ENCODE results near the gene ZNF391. TPM values are rescaled to one million over a fixed set of nuclear protein-coding genes. Genes with fewer than 3 reads are reported as not detected.

ZNF391 gene
- total RNA-seq, 1 experiment from 2014 or later = 1.5 TPM

GRCh38 chr6:27428502-27428901, 39.9 kb downstream of the ZNF391 start:
- Histone ChIP-seq H4K20me1 (ENCODE audit: insufficient read depth, low read depth, low read length) (no peaks in the 10 kb centered on the region), H2AFZ (ENCODE audit: low read length) (no peak overlapping the region), H3K79me2 (ENCODE audit: low read length) (no peaks in the 10 kb centered on the region), H3K9ac (ENCODE audit: low read length) (no peak overlapping the region), H3K27ac (ENCODE audit: low read length) (no peak overlapping the region), H3K27me3 (ENCODE audit: low read length) (0 out of 2 replicates have a peak, but pooled peaks cover 2% of the 10 kb centered on the region), H3K9me3 (ENCODE audit: low read length) (no peaks in the 10 kb centered on the region), H3K36me3 (ENCODE audit: insufficient read depth, low read length) (no peaks in the 10 kb centered on the region), H3K4me2 (ENCODE audit: low read depth, low read length, poor library complexity, severe bottlenecking) (no peak overlapping the region), H3K9me2 (replicated peaks; ENCODE audit: insufficient read depth, low read length) (no peaks in the 10 kb centered on the region), H3K4me1 (ENCODE audit: low read length) (no peaks in the 10 kb centered on the region), H3K4me3 (ENCODE audit: low read length) (no peak overlapping the region)
- DNase-seq = no peak

GRCh38 chr6:27428966-27429365, 40.4 kb downstream of the ZNF391 start:
- H3K9me3 ChIP-seq (ENCODE audit: low read length) = no peaks in the 10 kb centered on the region
- H3K9me2 ChIP-seq (replicated peaks; ENCODE audit: insufficient read depth, low read length) = no peaks in the 10 kb centered on the region
- H3K4me1 ChIP-seq (ENCODE audit: low read length) = no peaks in the 10 kb centered on the region
- no peaks in the 10 kb centered on the region for H3K36me3 ChIP-seq (ENCODE audit: insufficient read depth, low read length)
- H3K9ac ChIP-seq (ENCODE audit: low read length) = no peak overlapping the region
- no peaks in the 10 kb centered on the region for H4K20me1 ChIP-seq (ENCODE audit: insufficient read depth, low read depth, low read length)
- no peaks in the 10 kb centered on the region for H3K79me2 ChIP-seq (ENCODE audit: low read length)
- no peak overlapping the region for H2AFZ ChIP-seq (ENCODE audit: low read length)
- no peak overlapping the region for H3K4me2 ChIP-seq (ENCODE audit: low read depth, low read length, poor library complexity, severe bottlenecking)
- 0 out of 2 replicates have a peak, but pooled peaks cover 2% of the 10 kb centered on the region for H3K27me3 ChIP-seq (ENCODE audit: low read length)
- H3K27ac ChIP-seq (ENCODE audit: low read length) = no peak overlapping the region
- no peak overlapping the region for H3K4me3 ChIP-seq (ENCODE audit: low read length)
- no peak for DNase-seq

- H3K9ac ChIP-seq (ENCODE audit: low read length) = no peak overlapping the region
- no peak for DNase-seq
- no peaks in the 10 kb centered on the region for H3K36me3 ChIP-seq (ENCODE audit: insufficient read depth, low read length)
- no peaks in the 10 kb centered on the region for H4K20me1 ChIP-seq (ENCODE audit: insufficient read depth, low read depth, low read length)
- H3K27ac ChIP-seq (ENCODE audit: low read length) = no peak overlapping the region
- no peak overlapping the region for H3K4me2 ChIP-seq (ENCODE audit: low read depth, low read length, poor library complexity, severe bottlenecking)
- H3K27me3 ChIP-seq (ENCODE audit: low read length) = no peaks in the 10 kb centered on the region
- no peak overlapping the region for H2AFZ ChIP-seq (ENCODE audit: low read length)
- H3K4me3 ChIP-seq (ENCODE audit: low read length) = no peak overlapping the region
- no peaks in the 10 kb centered on the region for H3K79me2 ChIP-seq (ENCODE audit: low read length)
- H3K4me1 ChIP-seq (ENCODE audit: low read length) = no peaks in the 10 kb centered on the region
- no peaks in the 10 kb centered on the region for H3K9me3 ChIP-seq (ENCODE audit: low read length)
- H3K9me2 ChIP-seq (replicated peaks; ENCODE audit: insufficient read depth, low read length) = no peaks in the 10 kb centered on the region
Measured at GRCh38 chr6:27433714-27434113, 45.2 kb downstream of the ZNF391 start.

GRCh38 chr6:27439371-27439770, 50.8 kb downstream of the ZNF391 start:
- no peak for DNase-seq
- Histone ChIP-seq H3K9me3 (ENCODE audit: low read length) (no peaks in the 10 kb centered on the region), H3K79me2 (ENCODE audit: low read length) (no peaks in the 10 kb centered on the region), H2AFZ (ENCODE audit: low read length) (no peak overlapping the region), H3K4me3 (ENCODE audit: low read length) (no peak overlapping the region), H4K20me1 (ENCODE audit: insufficient read depth, low read depth, low read length) (no peaks in the 10 kb centered on the region), H3K4me1 (ENCODE audit: low read length) (no peaks in the 10 kb centered on the region), H3K4me2 (ENCODE audit: low read depth, low read length, poor library complexity, severe bottlenecking) (no peak overlapping the region), H3K27ac (ENCODE audit: low read length) (no peak overlapping the region), H3K36me3 (ENCODE audit: insufficient read depth, low read length) (no peaks in the 10 kb centered on the region), H3K27me3 (ENCODE audit: low read length) (no peaks in the 10 kb centered on the region), H3K9ac (ENCODE audit: low read length) (no peak overlapping the region), H3K9me2 (replicated peaks; ENCODE audit: insufficient read depth, low read length) (no peaks in the 10 kb centered on the region)

- Histone ChIP-seq H2AFZ (ENCODE audit: low read length) (no peak overlapping the region), H3K4me1 (ENCODE audit: low read length) (no peaks in the 10 kb centered on the region), H3K27ac (ENCODE audit: low read length) (no peak overlapping the region), H3K4me2 (ENCODE audit: low read depth, low read length, poor library complexity, severe bottlenecking) (no peak overlapping the region), H3K9ac (ENCODE audit: low read length) (no peak overlapping the region), H3K4me3 (ENCODE audit: low read length) (no peak overlapping the region), H3K36me3 (ENCODE audit: insufficient read depth, low read length) (no peaks in the 10 kb centered on the region), H3K79me2 (ENCODE audit: low read length) (no peaks in the 10 kb centered on the region), H3K9me3 (ENCODE audit: low read length) (peaks cover 6% of the 10 kb centered on the region; the same call in 1 of the 2 replicates), H3K27me3 (ENCODE audit: low read length) (no peaks in the 10 kb centered on the region), H3K9me2 (replicated peaks; ENCODE audit: insufficient read depth, low read length) (no peaks in the 10 kb centered on the region), H4K20me1 (ENCODE audit: insufficient read depth, low read depth, low read length) (no peaks in the 10 kb centered on the region)
- no peak for DNase-seq
Measured at GRCh38 chr6:27441001-27441400, 52.4 kb downstream of the ZNF391 start.

GRCh38 chr6:27442932-27443331, 54.4 kb downstream of the ZNF391 start:
- Histone ChIP-seq H3K36me3 (ENCODE audit: insufficient read depth, low read length) (peaks cover under 1% of the 10 kb centered on the region; the same call in 1 of the 2 replicates), H3K4me1 (ENCODE audit: low read length) (no peaks in the 10 kb centered on the region), H4K20me1 (ENCODE audit: insufficient read depth, low read depth, low read length) (no peaks in the 10 kb centered on the region), H3K79me2 (ENCODE audit: low read length) (no peaks in the 10 kb centered on the region), H3K9me2 (replicated peaks; ENCODE audit: insufficient read depth, low read length) (no peaks in the 10 kb centered on the region), H3K9ac (ENCODE audit: low read length) (no peak overlapping the region), H2AFZ (ENCODE audit: low read length) (no peak overlapping the region), H3K4me2 (ENCODE audit: low read depth, low read length, poor library complexity, severe bottlenecking) (no peak overlapping the region), H3K27ac (ENCODE audit: low read length) (no peak overlapping the region), H3K27me3 (ENCODE audit: low read length) (no peaks in the 10 kb centered on the region), H3K4me3 (ENCODE audit: low read length) (no peak overlapping the region), H3K9me3 (ENCODE audit: low read length) (peaks cover 6% of the 10 kb centered on the region; the same call in 1 of the 2 replicates)
- DNase-seq = no peak

- Histone ChIP-seq H3K79me2 (ENCODE audit: low read length) (no peaks in the 10 kb centered on the region), H3K9me2 (replicated peaks; ENCODE audit: insufficient read depth, low read length) (no peaks in the 10 kb centered on the region), H2AFZ (ENCODE audit: low read length) (no peak overlapping the region), H3K4me2 (ENCODE audit: low read depth, low read length, poor library complexity, severe bottlenecking) (no peak overlapping the region), H3K4me3 (ENCODE audit: low read length) (no peak overlapping the region), H3K36me3 (ENCODE audit: insufficient read depth, low read length) (peaks cover 52% of the 10 kb centered on the region), H3K27me3 (ENCODE audit: low read length) (no peaks in the 10 kb centered on the region), H3K4me1 (ENCODE audit: low read length) (no peaks in the 10 kb centered on the region), H3K27ac (ENCODE audit: low read length) (no peak overlapping the region), H3K9ac (ENCODE audit: low read length) (no peak overlapping the region), H4K20me1 (ENCODE audit: insufficient read depth, low read depth, low read length) (no peaks in the 10 kb centered on the region), H3K9me3 (ENCODE audit: low read length) (peaks cover 49% of the 10 kb centered on the region)
- DNase-seq = no peak
Measured at GRCh38 chr6:27448456-27448855, 59.9 kb downstream of the ZNF391 start.

- no peaks in the 10 kb centered on the region for H3K79me2 ChIP-seq (ENCODE audit: low read length)
- H3K27me3 ChIP-seq (ENCODE audit: low read length) = no peaks in the 10 kb centered on the region
- no peaks in the 10 kb centered on the region for H3K9me2 ChIP-seq (replicated peaks; ENCODE audit: insufficient read depth, low read length)
- H3K9me3 ChIP-seq (ENCODE audit: low read length) = peaks cover 66% of the 10 kb centered on the region
- H3K4me3 ChIP-seq (ENCODE audit: low read length) = no peak overlapping the region
- H2AFZ ChIP-seq (ENCODE audit: low read length) = no peak overlapping the region
- H4K20me1 ChIP-seq (ENCODE audit: insufficient read depth, low read depth, low read length) = no peaks in the 10 kb centered on the region
- H3K4me1 ChIP-seq (ENCODE audit: low read length) = no peaks in the 10 kb centered on the region
- no peak overlapping the region for H3K27ac ChIP-seq (ENCODE audit: low read length)
- peaks cover 86% of the 10 kb centered on the region for H3K36me3 ChIP-seq (ENCODE audit: insufficient read depth, low read length)
- H3K4me2 ChIP-seq (ENCODE audit: low read depth, low read length, poor library complexity, severe bottlenecking) = no peak overlapping the region
- no peak overlapping the region for H3K9ac ChIP-seq (ENCODE audit: low read length)
- DNase-seq = no peak
Measured at GRCh38 chr6:27451660-27452390, 63.3 kb downstream of the ZNF391 start.

All from Karpas-422 (cell line).